HEK293 (cell line): ENCODE data around the gene GH1.

Source experiments
- CTCF ChIA-PET: fragments of 350-600 bp; formaldehyde crosslinking; extraction: SDS; loops from one replicate; lab custom pipeline; 2021; ENCODE audit warnings: antibody characterized with exemption; lab: Yijun Ruan, JAX
- POLR2A ChIA-PET: fragments of 300-600 bp; formaldehyde crosslinking; extraction: SDS; loops from one replicate; lab custom pipeline; 2020; ENCODE audit warnings: antibody characterized with exemption, inconsistent platforms; lab: Yijun Ruan, JAX
- H3K27ac ChIP-seq: fragments of 200-500 bp; sonication (Bioruptor generic); 2 replicates; pipeline ENCODE4 v1.5.1; 2014; ENCODE audit warnings: low read depth, low read length, control low read depth, inconsistent platforms; ENCODE audit errors: extremely low read depth
- H3K36me3 ChIP-seq, 2 experiments: fragments of 200-500 bp in 1 of 2; sonication (Bioruptor generic) in 1 of 2; 1 replicate in 1 of 2; 2 replicates in 1 of 2; pipeline ENCODE4 v1.5.1; 2014 to 2017; ENCODE audit warnings: inconsistent platforms in 2 of 2, low read length in 2 of 2; ENCODE audit not compliant: control insufficient read depth in 2 of 2, insufficient read depth in 1 of 2
- H3K4me1 ChIP-seq: fragments of 200-500 bp; sonication (Bioruptor generic); 2 replicates; pipeline ENCODE4 v1.5.1; 2014; ENCODE audit warnings: mild to moderate bottlenecking, low read length, inconsistent platforms; ENCODE audit not compliant: control insufficient read depth, insufficient read depth
- H3K4me3 ChIP-seq: 2 replicates; pipeline ENCODE4 v1.5.1; 2011; ENCODE audit warnings: low read depth, mild to moderate bottlenecking, control low read depth, low read length, moderate library complexity
- H3K9me3 ChIP-seq: fragments of 200-500 bp; sonication (Bioruptor generic); 2 replicates; pipeline ENCODE4 v1.5.1; 2014; ENCODE audit warnings: low read depth, low read length, inconsistent platforms; ENCODE audit not compliant: control insufficient read depth, insufficient read depth
- EGR2 ChIP-seq: fragments of 450-650 bp; formaldehyde crosslinking; IDR thresholded peaks from 2 replicates; pipeline ENCODE4 v1.5.1; 2016; ENCODE audit warnings: low read depth, missing biosample characterization, missing genetic modification characterization
- GFI1B ChIP-seq: fragments of 450-650 bp; formaldehyde crosslinking; IDR thresholded peaks from 2 replicates; pipeline ENCODE4 v1.5.1; 2016; ENCODE audit warnings: missing biosample characterization, missing genetic modification characterization
- IKZF3 ChIP-seq: fragments of 450-650 bp; IDR thresholded peaks from 2 replicates; pipeline ENCODE4 v1.5.0; 2018; ENCODE audit warnings: missing biosample characterization, mild to moderate bottlenecking, missing genetic modification characterization, moderate library complexity
- MYNN ChIP-seq: fragments of 450-650 bp; formaldehyde crosslinking; IDR thresholded peaks from 2 replicates; pipeline ENCODE4 v1.5.1; 2016; ENCODE audit warnings: missing biosample characterization, missing genetic modification characterization, borderline replicate concordance
- OSR2 ChIP-seq: fragments of 450-650 bp; formaldehyde crosslinking; IDR thresholded peaks from 2 replicates; pipeline ENCODE4 v1.5.1; 2016; ENCODE audit warnings: missing biosample characterization, missing genetic modification characterization
- SCRT1 ChIP-seq: fragments of 450-650 bp; formaldehyde crosslinking; IDR thresholded peaks from 2 replicates; pipeline ENCODE4 v1.5.1; 2016; ENCODE audit warnings: missing biosample characterization, missing genetic modification characterization, borderline replicate concordance
- TSHZ1 ChIP-seq: fragments of 450-650 bp; formaldehyde crosslinking; IDR thresholded peaks from 2 replicates; pipeline ENCODE4 v1.5.1; 2016; ENCODE audit warnings: missing biosample characterization, missing genetic modification characterization, borderline replicate concordance
- YY2 ChIP-seq: fragments of 450-650 bp; formaldehyde crosslinking; IDR thresholded peaks from 2 replicates; pipeline ENCODE4 v1.5.1; 2016; ENCODE audit warnings: missing biosample characterization, missing genetic modification characterization
- ZBTB11 ChIP-seq: fragments of 450-650 bp; formaldehyde crosslinking; conservative IDR thresholded peaks from 2 replicates; pipeline ENCODE4 v1.5.1; 2016; ENCODE audit warnings: low read depth, missing biosample characterization, missing genetic modification characterization
- ZBTB44 ChIP-seq: fragments of 450-650 bp; IDR thresholded peaks from 2 replicates; pipeline ENCODE4 v1.5.1; 2018; ENCODE audit warnings: missing biosample characterization, mild to moderate bottlenecking, missing genetic modification characterization
- ZNF121 ChIP-seq: fragments of 450-650 bp; formaldehyde crosslinking; IDR thresholded peaks from 2 replicates; pipeline ENCODE4 v1.5.1; 2016; ENCODE audit warnings: missing biosample characterization, missing genetic modification characterization
- ZNF155 ChIP-seq: fragments of 450-650 bp; formaldehyde crosslinking; IDR thresholded peaks from 2 replicates; pipeline ENCODE4 v1.5.1; 2016; ENCODE audit warnings: missing biosample characterization, missing genetic modification characterization
- ZNF184 ChIP-seq: fragments of 450-650 bp; IDR thresholded peaks from 2 replicates; pipeline ENCODE4 v1.5.1; 2018; ENCODE audit warnings: missing biosample characterization, mild to moderate bottlenecking, missing genetic modification characterization
- ZNF2 ChIP-seq: fragments of 450-650 bp; formaldehyde crosslinking; IDR thresholded peaks from 2 replicates; pipeline ENCODE4 v1.5.1; 2016; ENCODE audit warnings: missing biosample characterization, missing genetic modification characterization
- ZNF239 ChIP-seq: fragments of 450-650 bp; formaldehyde crosslinking; IDR thresholded peaks from 2 replicates; pipeline ENCODE4 v1.5.1; 2016; ENCODE audit warnings: missing biosample characterization, missing genetic modification characterization
- ZNF24 ChIP-seq: fragments of 450-650 bp; formaldehyde crosslinking; IDR thresholded peaks from 2 replicates; pipeline ENCODE4 v1.5.1; 2016; ENCODE audit warnings: missing biosample characterization, missing genetic modification characterization
- ZNF488 ChIP-seq: fragments of 450-650 bp; formaldehyde crosslinking; IDR thresholded peaks from 2 replicates; pipeline ENCODE4 v1.5.1; 2016; ENCODE audit warnings: missing biosample characterization, missing genetic modification characterization
- ZNF518A ChIP-seq: fragments of 450-650 bp; formaldehyde crosslinking; conservative IDR thresholded peaks from 2 replicates; pipeline ENCODE4 v1.5.1; 2016; ENCODE audit warnings: low read depth, missing biosample characterization, missing genetic modification characterization
- ZNF571 ChIP-seq: fragments of 450-650 bp; formaldehyde crosslinking; IDR thresholded peaks from 2 replicates; pipeline ENCODE4 v1.5.0; 2017; ENCODE audit warnings: missing biosample characterization, missing genetic modification characterization
- ZNF610 ChIP-seq: fragments of 450-650 bp; formaldehyde crosslinking; IDR thresholded peaks from 2 replicates; pipeline ENCODE4 v1.5.1; 2016; ENCODE audit warnings: missing biosample characterization, missing genetic modification characterization, borderline replicate concordance
- ZNF701 ChIP-seq: fragments of 450-650 bp; formaldehyde crosslinking; IDR thresholded peaks from 2 replicates; pipeline ENCODE4 v1.5.1; 2016; ENCODE audit warnings: missing biosample characterization, missing genetic modification characterization
- ZSCAN18 ChIP-seq: fragments of 450-650 bp; formaldehyde crosslinking; IDR thresholded peaks from 2 replicates; pipeline ENCODE4 v1.5.1; 2016; ENCODE audit warnings: missing biosample characterization, missing genetic modification characterization

GH1 gene

GRCh38 chr17:63941751-63942150, 23.1 kb upstream of the GH1 start (continued):
- TF ChIP-seq ZNF518A: no peak
- no peak for TF ChIP-seq ZNF701 (tag by site-specific recombination)
- no peak for TF ChIP-seq ZNF571 (tag by site-specific recombination)
- no peak for TF ChIP-seq ZNF24 (tag by site-specific recombination)
- no peak for TF ChIP-seq ZNF610 (tag by site-specific recombination)
- no peak for TF ChIP-seq TSHZ1 (tag by site-specific recombination)
- no peak for TF ChIP-seq ZNF2 (tag by site-specific recombination)
- TF ChIP-seq ZNF488: no peak
- TF ChIP-seq OSR2 (tag by site-specific recombination): no peak
- TF ChIP-seq MYNN (tag by site-specific recombination): no peak
- no peak for TF ChIP-seq GFI1B (tag by site-specific recombination)

- ChIA-PET CTCF (interaction anchor here (0.6 to 0.8 kb wide), 2 partner anchors 22 to 340 kb away, joined by 3 read pairs; no protein-coding TSS in a partner anchor), POLR2A (no interaction called here)
- no peaks in the 10 kb centered on the region for H3K9me3 ChIP-seq
- H3K36me3 ChIP-seq: no peaks in the 10 kb centered on the region
- no peaks in the 10 kb centered on the region for H3K4me1 ChIP-seq
- H3K4me3 ChIP-seq: no peak overlapping the region
- H3K27ac ChIP-seq: no peak overlapping the region
- TF ChIP-seq EGR2 (tag by site-specific recombination) (no peak), IKZF3 (no peak), ZNF239 (tag by site-specific recombination) (no peak), ZBTB44 (tag by site-specific recombination) (no peak), ZSCAN18 (no peak), ZBTB11 (tag by site-specific recombination) (no peak), ZNF121 (no peak), ZNF155 (tag by site-specific recombination) (no peak), SCRT1 (tag by site-specific recombination) (no peak), YY2 (tag by site-specific recombination) (no peak), ZNF184 (tag by site-specific recombination) (no peak)
Measured at GRCh38 chr17:63941162-63941561, 22.5 kb upstream of the GH1 start.
